Activated CD8-positive, alpha-beta memory T cell treated with anti-CD3 and anti-CD28 coated beads, Interleukin-2, amount 10 ng/mL, durations not matched to agents 7 days and 5 days (primary cell): Measurements from ENCODE around the gene ATF1. TPM values are rescaled to one million over a fixed set of nuclear protein-coding genes. Genes with fewer than 3 reads are reported as not detected.
"Not testable (repeated sequence)": the region's sequence is repeated elsewhere in the genome, so short reads cannot be mapped to it uniquely, and the experiment has no call there.

Experiments
- ATAC-seq: fragments of 150-1000 bp; cut with Tn5 transposase; one replicate; pipeline ENCODE4 v1.10.0; 2021; ENCODE audit warnings: moderate library complexity
- CTCF ChIA-PET: fragments of 350-600 bp; sonication (Branson Sonifier 250); formaldehyde crosslinking; loops from one replicate; lab custom pipeline; 2021; ENCODE audit warnings: antibody characterized with exemption; lab: Charles Lee
- DNase-seq: peaks from one replicate; pipeline ENCODE4 v3.0.0-alpha.2; 2020
- H3K27ac Mint-ChIP-seq: one replicate; pipeline ENCODE4 v1.8.0; 2021; ENCODE audit warnings: mild to moderate bottlenecking, mixed read lengths
- H3K27me3 Mint-ChIP-seq: one replicate; pipeline ENCODE4 v1.8.0; 2021; ENCODE audit warnings: mixed read lengths
- H3K36me3 Mint-ChIP-seq: one replicate; pipeline ENCODE4 v1.8.0; 2021; ENCODE audit warnings: mild to moderate bottlenecking, mixed read lengths
- H3K4me1 Mint-ChIP-seq: one replicate; pipeline ENCODE4 v1.8.0; 2021; ENCODE audit warnings: mixed read lengths
- H3K4me3 Mint-ChIP-seq: one replicate; pipeline ENCODE4 v1.8.0; 2021; ENCODE audit warnings: mild to moderate bottlenecking, moderate library complexity, mixed read lengths
- H3K9me3 Mint-ChIP-seq: one replicate; pipeline ENCODE4 v1.8.0; 2022; ENCODE audit warnings: low read depth, mixed read lengths
- total RNA-seq, 2 experiments: library from RNA; stranded (reverse); gene quantifications; one replicate each; pipeline ENCODE4 v1.2.3, GENCODE V29; 2021

The ATF1 gene
- total RNA-seq, 2 experiments from 2014 or later: 29.4 to 44.0 TPM

DNA sequence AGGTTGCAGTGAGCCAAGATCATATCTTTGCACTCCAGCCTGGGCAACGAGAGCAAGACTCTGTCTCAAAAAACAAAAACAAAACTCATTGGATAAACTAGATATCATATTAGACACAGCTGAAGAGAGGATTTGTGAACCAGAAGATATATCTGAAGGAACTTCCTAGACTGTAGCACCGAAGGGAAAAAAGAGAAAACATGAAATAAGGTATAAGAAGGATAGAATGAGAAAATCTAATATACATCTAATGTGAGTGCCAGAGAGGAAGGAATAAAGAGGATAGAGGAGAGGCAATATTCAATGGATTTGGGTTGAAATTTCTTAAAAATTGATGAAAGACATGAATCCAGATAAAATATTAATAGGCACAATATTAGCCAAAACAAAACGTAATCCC lies 101.4 kb downstream of the ATF1 start:
- DNase-seq: no peak
- peaks cover 3% of the 10 kb centered on the region for H3K4me1 Mint-ChIP-seq
- H3K27ac Mint-ChIP-seq: no peak overlapping the region
- H3K9me3 Mint-ChIP-seq: peaks cover 17% of the 10 kb centered on the region
- CTCF ChIA-PET: no interaction called here
- H3K27me3 Mint-ChIP-seq: peaks cover 3% of the 10 kb centered on the region
- H3K36me3 Mint-ChIP-seq: peaks cover 10% of the 10 kb centered on the region
- no peak overlapping the region for H3K4me3 Mint-ChIP-seq
- ATAC-seq: no peak

GRCh38 chr12:50868881-50869280 lies 105.0 kb downstream of the ATF1 start:
- ATAC-seq, DNase-seq, H3K4me3 Mint-ChIP-seq, CTCF ChIA-PET, H3K27ac Mint-ChIP-seq, H3K4me1 Mint-ChIP-seq, H3K27me3 Mint-ChIP-seq: not testable (repeated sequence)
- Mint-ChIP-seq H3K36me3 (peaks cover 10% of the 10 kb centered on the region), H3K9me3 (peaks cover 17% of the 10 kb centered on the region)

Other genes with a start within 250 kb of the ATF1 start
- not detected for gene TMPRSS12, start 78.8 kb downstream of the ATF1 start, total RNA-seq
- gene HIGD1C, start 188.4 kb downstream of the ATF1 start, total RNA-seq: not detected